ENCODE results near the gene VCAN.

DNA sequence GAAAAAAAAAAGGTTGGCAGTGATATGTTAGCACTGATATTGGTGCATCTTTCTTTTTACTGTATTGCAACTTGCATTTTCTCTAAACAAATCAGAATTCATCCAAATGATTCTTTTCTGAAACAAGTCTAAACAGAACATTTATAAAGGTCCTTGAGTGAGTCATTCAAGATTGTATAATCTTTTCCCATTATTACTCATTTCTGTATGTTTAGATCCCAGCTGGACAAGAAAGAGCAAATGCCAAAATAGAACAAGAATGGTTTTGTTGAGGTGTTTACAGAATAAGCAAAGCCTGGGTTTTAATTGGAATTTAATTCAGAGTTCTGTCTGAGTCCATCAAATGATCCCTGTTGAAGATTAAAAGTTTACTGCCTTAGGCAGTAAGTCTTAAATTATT is 112.3 kb downstream of the VCAN start:
- TF ChIP-seq, protein P1, sequence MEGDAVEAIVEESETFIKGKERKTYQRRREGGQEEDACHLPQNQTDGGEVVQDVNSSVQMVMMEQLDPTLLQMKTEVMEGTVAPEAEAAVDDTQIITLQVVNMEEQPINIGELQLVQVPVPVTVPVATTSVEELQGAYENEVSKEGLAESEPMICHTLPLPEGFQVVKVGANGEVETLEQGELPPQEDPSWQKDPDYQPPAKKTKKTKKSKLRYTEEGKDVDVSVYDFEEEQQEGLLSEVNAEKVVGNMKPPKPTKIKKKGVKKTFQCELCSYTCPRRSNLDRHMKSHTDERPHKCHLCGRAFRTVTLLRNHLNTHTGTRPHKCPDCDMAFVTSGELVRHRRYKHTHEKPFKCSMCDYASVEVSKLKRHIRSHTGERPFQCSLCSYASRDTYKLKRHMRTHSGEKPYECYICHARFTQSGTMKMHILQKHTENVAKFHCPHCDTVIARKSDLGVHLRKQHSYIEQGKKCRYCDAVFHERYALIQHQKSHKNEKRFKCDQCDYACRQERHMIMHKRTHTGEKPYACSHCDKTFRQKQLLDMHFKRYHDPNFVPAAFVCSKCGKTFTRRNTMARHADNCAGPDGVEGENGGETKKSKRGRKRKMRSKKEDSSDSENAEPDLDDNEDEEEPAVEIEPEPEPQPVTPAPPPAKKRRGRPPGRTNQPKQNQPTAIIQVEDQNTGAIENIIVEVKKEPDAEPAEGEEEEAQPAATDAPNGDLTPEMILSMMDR (IDR thresholded peaks at IDR 0.05) = no peak
- no peak for TF ChIP-seq POLR2AphosphoS5 (IDR thresholded peaks at IDR 0.05)
